Activated CD4-positive, alpha-beta memory T cell treated with anti-CD3 and anti-CD28 coated beads for 36 hours (primary cell): ENCODE results near the gene LRCOL1. TPM values are rescaled to one million over a fixed set of nuclear protein-coding genes. Genes with fewer than 3 reads are reported as not detected.

Experiments used
- CTCF ChIA-PET: fragments of 350-600 bp; sonication (Branson Sonifier 250); formaldehyde crosslinking; loops from one replicate; lab custom pipeline; 2021; ENCODE audit warnings: antibody characterized with exemption, inconsistent platforms; lab: Charles Lee
- POLR2A ChIA-PET: fragments of 350-600 bp; sonication (Branson Sonifier 250); formaldehyde crosslinking; loops from one replicate; lab custom pipeline; 2021; ENCODE audit warnings: antibody characterized with exemption; lab: Charles Lee
- DNase-seq: peaks from one replicate; pipeline ENCODE4 v3.0.0-alpha.2; 2020
- H3K27ac Mint-ChIP-seq: one replicate; pipeline ENCODE4 v1.8.0; 2021; ENCODE audit warnings: mixed read lengths
- H3K27me3 Mint-ChIP-seq: one replicate; pipeline ENCODE4 v1.8.0; 2021; ENCODE audit warnings: mixed read lengths
- H3K36me3 Mint-ChIP-seq: one replicate; pipeline ENCODE4 v1.8.0; 2021; ENCODE audit warnings: mixed read lengths
- H3K4me1 Mint-ChIP-seq: one replicate; pipeline ENCODE4 v1.8.0; 2021; ENCODE audit warnings: low read depth, mixed read lengths
- H3K4me3 Mint-ChIP-seq: one replicate; pipeline ENCODE4 v1.8.0; 2021; ENCODE audit warnings: mild to moderate bottlenecking, mixed read lengths
- H3K9me3 Mint-ChIP-seq: one replicate; pipeline ENCODE4 v1.8.0; 2021; ENCODE audit warnings: mixed read lengths
- intact Hi-C: fragments of 100-400 bp; cut with micrococcal nuclease; formaldehyde crosslinking; loops from one replicate; pipeline ENCODE4 v1.15.1; 2023
- total RNA-seq, 2 experiments: library from RNA; stranded (reverse); gene quantifications; one replicate each; pipeline ENCODE4 v1.2.3, GENCODE V29; 2021

LRCOL1 gene
- total RNA-seq, 2 experiments from 2014 or later = not detected

DNA sequence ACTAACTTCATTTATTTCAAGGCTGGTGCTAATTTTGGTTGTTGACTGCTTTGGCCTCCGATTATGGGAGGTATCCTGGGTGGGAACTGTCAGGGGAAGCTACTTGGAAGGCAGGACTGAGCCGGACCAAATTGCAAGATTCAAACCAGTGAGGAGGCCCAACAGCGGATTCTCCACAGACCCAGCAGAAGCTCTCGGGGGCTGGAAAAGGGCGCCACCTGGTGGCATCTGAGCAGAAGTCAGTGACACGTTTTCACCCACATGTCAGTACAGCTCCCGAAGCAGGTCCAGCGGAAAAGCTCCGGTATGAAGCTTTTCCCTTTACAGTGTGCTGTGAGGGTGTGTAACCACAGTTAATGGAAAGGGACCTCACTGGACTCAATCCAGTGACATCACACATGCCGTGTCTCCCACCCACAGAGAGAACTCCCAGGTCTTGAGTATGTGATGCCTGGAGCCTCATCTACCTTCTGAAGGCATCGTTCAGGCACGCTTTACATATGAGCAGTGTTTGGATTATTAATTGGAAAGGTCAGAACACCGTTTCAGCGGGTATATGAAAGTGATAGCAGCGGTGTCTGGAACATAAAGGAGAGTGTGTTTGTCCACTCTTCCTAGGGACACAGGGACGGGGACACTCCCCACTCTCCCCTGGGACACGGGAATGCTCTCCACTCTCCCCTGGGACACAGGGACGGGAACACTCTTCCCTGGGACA lies 4.6 kb upstream of the LRCOL1 start:
- Mint-ChIP-seq H3K27ac (no peak overlapping the region), H3K4me3 (no peak overlapping the region), H3K27me3 (peaks cover 35% of the 10 kb centered on the region), H3K9me3 (peaks cover 8% of the 10 kb centered on the region), H3K36me3 (no peaks in the 10 kb centered on the region), H3K4me1 (peaks cover 14% of the 10 kb centered on the region)
- intact Hi-C loops = loop anchor here (1.0 to 10.0 kb wide), 3 partner anchors 15 to 460 kb away; no protein-coding TSS in a partner anchor
- CTCF ChIA-PET = interaction anchor here (0.6 to 3.4 kb wide), 26 partner anchors 8 to 461 kb away, joined by 3 to 38 read pairs (median 4); no protein-coding TSS in a partner anchor
- POLR2A ChIA-PET = no interaction called here
- DNase-seq = peak; percentile 86

DNA sequence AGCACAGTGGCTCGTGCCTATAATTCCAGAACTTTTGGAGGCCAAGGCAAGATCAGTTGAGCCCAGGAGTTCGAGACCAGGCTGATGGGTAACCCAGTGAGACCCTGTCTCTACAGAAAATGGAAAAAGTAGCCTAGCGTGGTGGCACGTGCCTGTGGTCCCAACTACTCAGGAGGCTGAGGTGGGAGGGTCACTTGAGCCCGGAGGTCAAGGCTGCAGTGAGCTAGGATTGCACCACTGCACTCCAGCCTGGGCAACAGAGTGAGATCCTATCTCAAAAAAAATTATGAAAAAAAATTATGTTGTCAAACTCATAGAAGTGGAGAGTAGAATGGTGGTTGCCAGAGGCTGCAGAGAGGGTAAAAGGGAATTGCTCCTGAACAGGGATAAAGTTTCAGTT lies 3.6 kb upstream of the LRCOL1 start:
- Mint-ChIP-seq H3K27me3 (peaks cover 39% of the 10 kb centered on the region), H3K27ac (no peak overlapping the region), H3K36me3 (no peaks in the 10 kb centered on the region), H3K9me3 (peaks cover 8% of the 10 kb centered on the region), H3K4me1 (peaks cover 14% of the 10 kb centered on the region), H3K4me3 (no peak overlapping the region)
- DNase-seq = no peak
- intact Hi-C loops = loop anchor here (2.0 to 10.0 kb wide), 2 partner anchors 199 to 459 kb away; no protein-coding TSS in a partner anchor
- CTCF ChIA-PET = interaction anchor here (1.4 to 3.4 kb wide), 6 partner anchors 10 to 199 kb away, joined by 5 to 38 read pairs (median 9); no protein-coding TSS in a partner anchor
- POLR2A ChIA-PET = interaction anchor here (0.7 kb wide), 1 partner anchor 113 kb away, joined by 5 read pairs; no protein-coding TSS in a partner anchor

DNA sequence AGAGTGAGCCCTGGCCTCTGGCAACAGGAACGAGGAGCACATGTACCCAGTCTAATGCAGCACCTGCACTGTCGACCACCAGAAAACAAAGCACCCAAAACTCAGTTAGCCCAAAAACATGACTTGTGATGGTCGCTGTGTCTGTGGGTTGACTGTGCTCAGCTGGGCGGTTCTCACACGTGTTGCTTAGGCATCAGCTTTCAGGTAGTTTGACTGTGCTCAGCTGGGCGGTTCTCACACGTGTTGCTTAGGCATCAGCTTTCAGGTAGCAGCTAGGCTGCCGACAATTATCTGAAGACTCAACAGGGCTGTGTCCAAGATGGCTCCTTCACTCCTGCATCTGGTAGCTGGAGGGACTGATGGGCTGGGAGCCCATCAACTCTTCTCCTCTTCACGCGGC lies 1.2 kb upstream of the LRCOL1 start:
- intact Hi-C loops = loop anchor here (10.0 kb wide), 1 partner anchor 457 kb away; no protein-coding TSS in a partner anchor
- Mint-ChIP-seq H3K36me3 (no peaks in the 10 kb centered on the region), H3K27me3 (peaks cover 41% of the 10 kb centered on the region), H3K4me3 (no peak overlapping the region), H3K4me1 (peaks cover 9% of the 10 kb centered on the region), H3K27ac (no peak overlapping the region), H3K9me3 (peaks cover 5% of the 10 kb centered on the region)
- ChIA-PET CTCF (interaction anchor here (1.0 to 2.3 kb wide), 2 partner anchors 50 to 197 kb away, joined by 4 to 11 read pairs; no protein-coding TSS in a partner anchor), POLR2A (no interaction called here)
- no peak for DNase-seq

DNA sequence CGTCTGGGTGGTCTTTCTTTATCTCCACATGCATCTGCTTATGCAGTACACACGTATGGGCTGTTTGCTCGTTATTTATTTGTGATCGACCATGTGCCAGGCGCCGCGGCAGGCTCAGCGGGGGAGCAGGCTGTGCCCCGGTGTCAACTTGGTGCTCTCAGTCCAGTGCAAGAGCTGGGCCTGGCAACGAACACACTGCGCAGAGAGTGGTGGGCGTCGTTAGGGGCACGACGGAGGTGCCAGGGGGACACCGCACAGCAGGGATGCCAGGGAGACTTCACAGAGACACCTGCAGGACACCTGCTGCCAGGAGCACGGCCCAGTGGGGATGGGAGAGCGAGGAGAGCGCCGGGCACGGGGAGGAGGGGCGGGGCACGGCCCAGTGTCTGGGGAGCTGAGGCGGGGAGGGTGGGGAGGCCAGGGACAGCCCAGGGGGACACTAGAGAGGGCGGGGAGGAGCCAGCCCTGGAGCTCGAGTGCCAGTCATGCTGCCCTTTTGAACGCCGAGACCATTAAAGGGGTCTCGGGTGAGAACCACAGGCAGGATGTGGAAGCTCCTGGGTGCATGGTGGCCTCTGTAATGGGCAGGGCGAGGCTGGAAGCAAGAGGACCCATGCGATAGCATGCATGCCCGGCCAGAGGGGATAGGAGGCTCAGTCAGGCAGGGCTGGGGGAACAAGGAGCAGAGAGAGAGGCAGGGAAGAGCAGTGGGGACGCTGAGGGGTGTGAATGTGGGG lies 652 bp upstream of the LRCOL1 start:
- no peak overlapping the region for H3K27ac Mint-ChIP-seq
- DNase-seq = no peak
- H3K27me3 Mint-ChIP-seq = peaks cover 46% of the 10 kb centered on the region
- ChIA-PET CTCF (interaction anchor here (1.0 to 2.3 kb wide), 4 partner anchors 11 to 196 kb away, joined by 3 to 11 read pairs (median 4); no protein-coding TSS in a partner anchor), POLR2A (no interaction called here)
- H3K9me3 Mint-ChIP-seq = peaks cover 4% of the 10 kb centered on the region
- H3K4me1 Mint-ChIP-seq = peaks cover 9% of the 10 kb centered on the region
- intact Hi-C loops = loop anchor here (10.0 kb wide), 1 partner anchor 456 kb away; no protein-coding TSS in a partner anchor
- no peak overlapping the region for H3K4me3 Mint-ChIP-seq
- no peaks in the 10 kb centered on the region for H3K36me3 Mint-ChIP-seq

DNA sequence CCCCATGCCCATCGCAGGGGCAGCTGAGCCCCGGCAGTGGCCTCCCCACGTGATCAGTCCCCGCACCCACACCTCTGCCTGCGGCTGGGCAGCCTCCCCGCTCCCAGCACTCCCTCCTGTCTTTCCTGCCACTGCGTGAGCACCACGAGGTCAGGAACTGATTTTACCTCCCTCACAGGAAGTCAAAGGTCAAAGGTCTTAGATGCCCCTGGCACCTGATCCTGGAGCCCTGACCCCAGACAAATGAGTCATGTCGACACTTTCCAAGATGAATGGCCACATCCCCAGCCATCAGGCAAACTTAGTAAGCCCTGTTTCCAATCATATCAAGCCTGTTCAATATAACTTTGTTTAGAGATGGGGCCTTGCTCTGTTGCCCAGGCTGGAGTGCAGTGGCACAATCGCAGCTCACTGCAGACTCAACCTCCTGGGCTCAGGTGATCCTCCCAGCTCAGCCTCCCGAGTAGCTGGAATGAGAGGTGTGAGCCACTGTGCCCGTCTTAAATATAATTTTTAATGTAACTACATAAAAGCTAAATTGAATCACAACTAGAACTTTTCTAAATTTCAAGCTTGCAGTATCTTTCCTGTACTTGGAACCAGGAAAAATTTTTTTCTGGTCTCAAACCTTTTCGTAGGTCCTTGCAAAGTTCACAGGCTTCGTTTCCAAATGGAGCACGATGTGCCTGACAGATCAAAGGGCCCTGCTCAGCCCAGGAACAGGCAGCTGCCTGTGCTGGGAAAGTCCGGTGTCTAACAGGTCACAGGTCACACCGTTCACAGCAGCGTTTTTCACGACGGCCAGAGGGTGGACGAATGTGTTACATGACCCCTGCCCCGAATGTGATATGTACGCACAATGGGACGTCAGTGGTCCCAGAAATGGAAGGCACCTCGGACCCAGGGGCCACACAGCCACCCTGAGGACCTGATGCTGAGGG lies 1.9 kb downstream of the LRCOL1 start:
- ChIA-PET POLR2A (no interaction called here), CTCF (no interaction called here)
- Mint-ChIP-seq H3K27me3 (peaks cover 44% of the 10 kb centered on the region), H3K27ac (no peak overlapping the region), H3K36me3 (no peaks in the 10 kb centered on the region), H3K4me1 (peaks cover 5% of the 10 kb centered on the region), H3K4me3 (no peak overlapping the region), H3K9me3 (peaks cover 4% of the 10 kb centered on the region)
- intact Hi-C loops = no loop called here
- DNase-seq = no peak

DNA sequence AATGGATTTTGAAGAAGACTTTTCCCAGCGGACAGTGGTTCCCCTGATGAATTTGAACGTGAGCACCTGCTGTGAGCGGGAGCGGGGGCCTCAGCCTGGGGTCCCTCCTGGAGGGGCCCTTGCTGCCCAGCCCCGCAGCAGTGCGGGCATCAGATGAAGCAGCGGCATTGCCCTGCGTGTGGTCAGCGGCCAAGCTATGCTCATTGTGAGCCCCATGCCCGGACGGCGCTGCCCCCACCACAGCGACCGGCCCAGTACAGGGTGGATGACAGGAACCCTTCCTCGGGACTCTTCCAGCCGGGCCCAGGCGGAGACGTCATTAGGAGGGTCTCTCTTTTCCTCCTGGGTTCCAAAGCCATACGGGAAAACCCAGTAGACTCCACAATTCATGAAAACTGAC lies 3.5 kb downstream of the LRCOL1 start:
- no peaks in the 10 kb centered on the region for H3K36me3 Mint-ChIP-seq
- no peak for DNase-seq
- intact Hi-C loops = no loop called here
- H3K27me3 Mint-ChIP-seq = peaks cover 54% of the 10 kb centered on the region
- peaks cover 8% of the 10 kb centered on the region for H3K4me1 Mint-ChIP-seq
- H3K9me3 Mint-ChIP-seq = peaks cover 4% of the 10 kb centered on the region
- POLR2A ChIA-PET = no interaction called here
- H3K27ac Mint-ChIP-seq = no peak overlapping the region
- H3K4me3 Mint-ChIP-seq = no peak overlapping the region
- CTCF ChIA-PET = interaction anchor here (0.6 to 0.9 kb wide), 2 partner anchors 8 to 10 kb away, joined by 3 to 4 read pairs; no protein-coding TSS in a partner anchor

DNA sequence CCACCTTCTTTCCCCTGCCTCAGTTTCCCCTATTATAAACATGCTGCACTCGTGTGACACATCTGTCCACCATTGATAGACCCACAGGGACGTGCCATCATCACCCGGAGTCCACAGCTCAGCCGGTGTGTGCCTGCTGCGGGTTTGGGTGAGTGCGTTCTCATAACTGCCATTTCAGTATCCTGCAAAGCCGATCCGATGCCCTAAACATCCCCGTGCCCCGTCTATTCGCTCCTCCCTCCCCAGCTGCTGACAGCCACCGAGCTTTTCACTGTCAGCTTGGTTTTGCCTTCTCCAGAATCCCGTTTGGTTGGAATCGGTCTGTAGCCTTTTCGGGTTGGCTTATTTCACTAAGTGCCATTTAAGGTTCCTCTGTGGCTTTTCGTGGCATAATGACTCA lies 3.9 kb downstream of the LRCOL1 start:
- DNase-seq = no peak
- H3K9me3 Mint-ChIP-seq = peaks cover 3% of the 10 kb centered on the region
- intact Hi-C loops = no loop called here
- H3K27ac Mint-ChIP-seq = no peak overlapping the region
- peaks cover 8% of the 10 kb centered on the region for H3K4me1 Mint-ChIP-seq
- peaks cover 55% of the 10 kb centered on the region for H3K27me3 Mint-ChIP-seq
- H3K36me3 Mint-ChIP-seq = no peaks in the 10 kb centered on the region
- no peak overlapping the region for H3K4me3 Mint-ChIP-seq
- ChIA-PET CTCF (interaction anchor here (0.6 to 0.9 kb wide), 2 partner anchors 8 to 11 kb away, joined by 3 to 4 read pairs; no protein-coding TSS in a partner anchor), POLR2A (no interaction called here)

DNA sequence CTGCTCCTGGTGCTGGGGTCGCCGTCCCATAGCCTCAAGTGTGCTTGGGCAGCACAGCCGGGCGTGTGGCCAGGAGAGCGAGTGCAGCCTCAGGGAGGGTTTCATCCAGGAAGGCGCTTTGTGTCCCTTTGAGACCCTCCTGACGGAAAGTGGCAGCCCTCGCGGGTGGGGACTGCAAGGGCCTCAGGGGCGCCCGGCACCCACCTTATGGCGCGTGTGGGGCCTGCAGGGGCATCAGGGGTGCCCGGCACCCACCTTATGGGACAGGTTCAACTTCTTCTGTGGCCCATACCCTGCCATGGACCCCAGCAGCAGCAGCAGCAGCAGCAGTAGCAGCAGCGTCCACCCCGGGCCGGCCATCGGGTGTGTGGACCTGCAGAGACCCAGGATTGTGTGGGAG lies 4.5 kb downstream of the LRCOL1 start:
- no peak for DNase-seq
- Mint-ChIP-seq H3K9me3 (no peaks in the 10 kb centered on the region), H3K27me3 (peaks cover 54% of the 10 kb centered on the region), H3K27ac (no peak overlapping the region), H3K4me1 (peaks cover 10% of the 10 kb centered on the region), H3K4me3 (no peak overlapping the region), H3K36me3 (no peaks in the 10 kb centered on the region)
- intact Hi-C loops = no loop called here
- ChIA-PET POLR2A (no interaction called here), CTCF (no interaction called here)

DNA sequence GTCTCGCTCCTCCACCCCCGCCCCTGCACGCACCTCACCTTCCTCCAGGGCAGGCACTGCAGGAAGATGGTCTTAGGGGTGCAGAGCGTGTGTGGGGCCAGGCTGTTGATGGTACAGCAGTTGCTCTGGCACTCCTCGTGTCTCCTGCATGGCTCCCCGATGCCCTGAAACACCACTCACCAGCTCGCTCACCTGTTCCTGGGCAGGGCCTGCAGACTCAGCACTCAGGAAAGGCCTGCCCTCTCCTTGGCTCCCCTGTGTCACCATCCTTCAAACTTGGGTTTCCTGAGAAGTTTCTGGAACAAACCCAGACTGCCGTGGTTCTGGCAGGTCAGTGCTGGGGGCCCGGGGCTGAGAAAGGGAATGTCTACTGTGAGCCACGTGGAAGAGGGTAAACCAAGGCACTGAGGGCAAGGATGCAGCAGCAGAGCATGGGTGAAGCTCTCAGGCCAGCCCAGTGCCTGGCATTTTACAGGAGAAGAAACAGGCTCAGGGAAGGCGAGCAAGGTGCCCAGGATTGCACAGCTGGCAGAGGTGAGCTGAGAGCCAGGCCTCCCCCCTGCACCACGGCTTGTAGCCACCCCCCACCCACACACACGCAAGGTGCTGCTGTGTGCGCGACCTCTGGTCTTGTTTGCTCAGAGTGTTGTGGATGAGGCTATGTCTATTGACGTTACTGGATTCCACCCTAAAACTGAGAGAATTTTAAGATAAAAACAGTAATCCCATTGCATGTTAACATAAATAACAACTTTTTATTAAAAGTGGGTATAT lies 5.5 kb downstream of the LRCOL1 start:
- ChIA-PET POLR2A (no interaction called here), CTCF (interaction anchor here (2.3 kb wide), 1 partner anchor 10 kb away, joined by 9 read pairs; no protein-coding TSS in a partner anchor)
- H3K27me3 Mint-ChIP-seq = peaks cover 52% of the 10 kb centered on the region
- DNase-seq = no peak
- no peak overlapping the region for H3K27ac Mint-ChIP-seq
- intact Hi-C loops = no loop called here
- peaks cover 13% of the 10 kb centered on the region for H3K4me1 Mint-ChIP-seq
- no peak overlapping the region for H3K4me3 Mint-ChIP-seq
- H3K9me3 Mint-ChIP-seq = no peaks in the 10 kb centered on the region
- H3K36me3 Mint-ChIP-seq = no peaks in the 10 kb centered on the region

DNA sequence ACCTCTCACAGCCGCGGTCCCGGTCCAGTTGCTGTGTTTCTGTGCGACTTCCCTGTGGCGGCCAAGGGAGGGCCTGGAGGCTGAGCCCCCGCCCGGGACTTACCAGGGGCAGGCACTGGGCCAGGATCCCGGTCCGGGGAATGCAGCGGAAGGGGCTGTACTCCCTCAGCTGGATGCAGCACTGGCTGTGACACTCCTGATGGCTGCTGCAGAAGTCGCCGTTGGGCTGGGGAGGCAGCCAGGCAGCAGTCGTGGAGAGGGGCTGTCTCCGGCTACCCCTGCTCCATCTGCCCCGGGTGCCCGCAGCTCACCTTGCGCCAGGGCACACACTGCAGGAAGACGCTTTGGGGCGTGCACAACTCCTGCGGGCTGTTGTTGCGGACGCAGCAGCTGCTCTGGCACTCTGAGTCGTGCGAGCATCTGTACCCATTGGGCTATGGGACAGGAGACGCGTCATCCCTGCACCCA lies 6.2 kb downstream of the LRCOL1 start:
- intact Hi-C loops = no loop called here
- Mint-ChIP-seq H3K27me3 (peaks cover 56% of the 10 kb centered on the region), H3K9me3 (no peaks in the 10 kb centered on the region), H3K27ac (no peak overlapping the region), H3K4me1 (peaks cover 15% of the 10 kb centered on the region), H3K4me3 (no peak overlapping the region), H3K36me3 (no peaks in the 10 kb centered on the region)
- POLR2A ChIA-PET = no interaction called here
- CTCF ChIA-PET = interaction anchor here (2.3 kb wide), 1 partner anchor 10 kb away, joined by 9 read pairs; no protein-coding TSS in a partner anchor
- DNase-seq = no peak
